Measurements from ENCODE around the gene NEK5. TPM values are rescaled to one million over a fixed set of nuclear protein-coding genes. Genes with fewer than 3 reads are reported as not detected.

The NEK5 gene
- total RNA-seq, 4 donors from 2014 or later: 0.15 to 0.16 TPM; not detected in 2

GRCh38 chr13:52147225-52147624 lies 18.4 kb upstream of the NEK5 start:
- DNase-seq (ENCODE audit: low spot score in 2 of 2): no peak
- TF ChIP-seq CTCF (IDR thresholded peaks at IDR 0.05) (no peak), POLR2A (IDR thresholded peaks at IDR 0.05) (no peak)
- intact Hi-C loops (cut with DNase I; ENCODE audit: low total_unique reads): no loop called here
- 92 to 94% methylated on average over 1 of the region's 1 CpG for WGBS, 2 donors
- no peak overlapping the region for H3K4me3 ChIP-seq (ENCODE audit: low read depth, poor library complexity, severe bottlenecking)

DNA sequence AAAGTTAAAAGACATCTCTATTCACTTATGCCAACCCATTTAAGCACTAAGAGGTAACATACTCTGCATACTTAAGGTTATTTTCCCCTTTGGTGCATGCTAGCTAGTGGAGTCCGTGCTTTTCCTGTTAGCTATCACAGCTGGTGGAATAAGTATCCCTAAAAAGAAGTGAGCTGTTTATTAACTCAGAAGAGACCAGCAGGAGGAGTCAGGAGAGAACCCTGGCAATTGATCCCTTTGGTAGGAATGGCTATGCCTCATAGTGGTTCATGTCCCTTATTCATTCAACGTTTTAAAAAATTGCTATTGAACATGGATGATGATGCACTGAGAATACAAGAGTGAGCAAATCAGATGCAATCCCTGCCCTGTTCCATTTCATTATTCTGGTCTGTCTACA lies 12.4 kb upstream of the NEK5 start:
- intact Hi-C loops (cut with DNase I; ENCODE audit: low total_unique reads): loop anchor here (5.0 kb wide), 1 partner anchor 841 kb away; no protein-coding TSS in a partner anchor
- H3K4me3 ChIP-seq (ENCODE audit: low read depth, poor library complexity, severe bottlenecking): no peak overlapping the region
- TF ChIP-seq CTCF (IDR thresholded peaks at IDR 0.05) (no peak), POLR2A (IDR thresholded peaks at IDR 0.05) (no peak)
- no peak for DNase-seq (ENCODE audit: low spot score in 2 of 2)
- 59 to 68% methylated on average over 2 of the region's 2 CpGs for WGBS, 2 donors

GRCh38 chr13:52137489-52137888 lies 8.6 kb upstream of the NEK5 start:
- no peak for DNase-seq (ENCODE audit: low spot score in 2 of 2)
- 79 to 86% methylated on average over 3 of the region's 3 CpGs for WGBS, 2 donors
- intact Hi-C loops (cut with DNase I; ENCODE audit: low total_unique reads): no loop called here
- no peak for TF ChIP-seq POLR2A (IDR thresholded peaks at IDR 0.05)
- no peak for TF ChIP-seq CTCF (IDR thresholded peaks at IDR 0.05)
- H3K4me3 ChIP-seq (ENCODE audit: low read depth, poor library complexity, severe bottlenecking): no peak overlapping the region

DNA sequence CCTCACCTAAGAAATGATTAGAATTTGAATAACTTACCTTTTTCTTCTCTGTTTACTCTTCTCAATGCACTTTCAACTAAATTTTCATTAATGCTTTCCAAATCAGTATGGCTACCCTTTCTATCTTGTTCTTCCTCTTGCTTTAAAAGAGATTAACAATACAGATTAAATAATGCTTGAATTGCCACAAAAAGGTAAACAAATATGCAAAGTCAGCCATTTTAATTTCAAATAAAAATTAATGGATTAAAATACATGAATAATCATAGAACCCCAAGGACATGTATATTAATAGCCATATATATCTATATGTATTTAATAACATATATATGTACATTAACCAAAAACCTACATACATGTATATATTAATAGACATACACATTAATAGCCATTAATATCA lies 7.9 kb upstream of the NEK5 start:
- no peak overlapping the region for H3K4me3 ChIP-seq (ENCODE audit: low read depth, poor library complexity, severe bottlenecking)
- no peak for DNase-seq (ENCODE audit: low spot score in 2 of 2)
- no peak for TF ChIP-seq POLR2A (IDR thresholded peaks at IDR 0.05)
- TF ChIP-seq CTCF (IDR thresholded peaks at IDR 0.05): no peak
- intact Hi-C loops (cut with DNase I; ENCODE audit: low total_unique reads): no loop called here

GRCh38 chr13:52130641-52131040 lies 1.8 kb upstream of the NEK5 start:
- DNase-seq (ENCODE audit: low spot score in 2 of 2): no peak
- TF ChIP-seq POLR2A (IDR thresholded peaks at IDR 0.05) (no peak), CTCF (IDR thresholded peaks at IDR 0.05) (no peak)
- intact Hi-C loops (cut with DNase I; ENCODE audit: low total_unique reads): no loop called here

More at GRCh38 chr13:52130641-52131040, 1.8 kb upstream of the NEK5 start:
- no peak overlapping the region for H3K4me3 ChIP-seq (ENCODE audit: low read depth, poor library complexity, severe bottlenecking)
